NOMO-1 treated with dmso at 0.1 percent for 144 hours (cell line): ENCODE data around the gene RMI2.
"Not testable (repeated sequence)": the region's sequence is repeated elsewhere in the genome, so short reads cannot be mapped to it uniquely, and the experiment has no call there.

Experiments
- DNase-seq: peaks from one replicate; lab custom pipeline; 2025; ENCODE audit not compliant: unreplicated experiment; lab: John Stamatoyannopoulos, UW

The RMI2 gene

GRCh38 chr16:11345040-11345862 is at the start of gene RMI2:
Gene RMI2, plus strand, starts transcription at chr16:11345459. Its CDS starts 13 bp downstream, at chr16:11345472.
- DNase-seq: peak; percentile 96

- no peak for DNase-seq
Measured at GRCh38 chr16:11295672-11296071, 49.6 kb upstream of the RMI2 start.

DNA sequence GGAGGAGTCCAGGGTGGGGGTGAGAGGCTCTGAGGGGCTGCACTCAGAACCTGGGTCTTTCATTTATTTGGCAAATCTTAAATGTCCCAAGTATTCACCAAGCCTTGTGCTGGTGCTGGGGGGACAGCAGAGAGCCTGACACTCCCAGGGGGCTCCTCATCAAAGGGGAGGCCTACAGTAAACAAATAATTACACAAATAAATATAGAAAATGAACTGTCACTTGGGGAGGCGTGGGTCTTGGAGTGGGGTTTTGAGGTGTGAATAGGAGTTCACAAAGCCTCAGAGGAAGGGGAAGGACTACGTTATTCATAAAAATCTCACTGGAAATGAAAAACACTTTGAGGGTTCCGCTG is 48.9 kb upstream of the RMI2 start:
- no peak for DNase-seq

DNA sequence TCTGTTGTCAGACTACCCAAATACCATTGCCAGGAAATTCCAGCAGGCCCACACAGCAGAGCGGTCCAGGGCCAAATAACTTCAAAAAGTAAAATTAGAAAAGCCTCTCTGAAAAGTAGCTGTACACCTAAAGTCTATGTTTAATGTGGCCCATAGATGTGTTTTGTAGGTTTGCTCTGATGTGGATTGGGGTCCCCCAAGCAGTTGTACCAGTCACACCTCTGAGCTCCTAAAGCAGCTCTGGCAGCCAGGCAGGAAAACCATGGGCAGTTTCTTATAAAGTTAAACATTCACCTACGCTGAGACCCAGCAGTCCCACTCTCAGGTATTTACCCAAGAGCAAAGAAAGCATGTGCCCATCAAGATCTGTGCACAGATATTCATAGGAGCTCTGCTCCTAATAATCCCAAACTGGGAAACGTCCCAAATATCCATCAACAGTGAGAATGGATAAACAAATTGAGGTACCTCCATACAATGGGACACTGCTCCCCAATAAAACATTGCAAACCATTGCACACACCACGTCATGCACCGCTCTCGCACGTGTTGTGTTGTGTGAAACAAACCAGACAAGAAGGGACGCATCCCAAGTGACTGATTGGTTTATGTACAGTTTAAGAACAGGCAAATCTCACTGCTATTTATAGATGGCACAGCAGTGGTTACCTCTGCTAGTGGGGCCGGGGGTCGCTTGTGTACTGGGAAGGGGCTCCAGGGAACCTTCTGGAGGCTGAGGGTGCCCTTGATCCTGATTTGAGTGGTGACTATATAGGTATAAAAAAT is 48.4 kb upstream of the RMI2 start:
- no peak for DNase-seq

DNA sequence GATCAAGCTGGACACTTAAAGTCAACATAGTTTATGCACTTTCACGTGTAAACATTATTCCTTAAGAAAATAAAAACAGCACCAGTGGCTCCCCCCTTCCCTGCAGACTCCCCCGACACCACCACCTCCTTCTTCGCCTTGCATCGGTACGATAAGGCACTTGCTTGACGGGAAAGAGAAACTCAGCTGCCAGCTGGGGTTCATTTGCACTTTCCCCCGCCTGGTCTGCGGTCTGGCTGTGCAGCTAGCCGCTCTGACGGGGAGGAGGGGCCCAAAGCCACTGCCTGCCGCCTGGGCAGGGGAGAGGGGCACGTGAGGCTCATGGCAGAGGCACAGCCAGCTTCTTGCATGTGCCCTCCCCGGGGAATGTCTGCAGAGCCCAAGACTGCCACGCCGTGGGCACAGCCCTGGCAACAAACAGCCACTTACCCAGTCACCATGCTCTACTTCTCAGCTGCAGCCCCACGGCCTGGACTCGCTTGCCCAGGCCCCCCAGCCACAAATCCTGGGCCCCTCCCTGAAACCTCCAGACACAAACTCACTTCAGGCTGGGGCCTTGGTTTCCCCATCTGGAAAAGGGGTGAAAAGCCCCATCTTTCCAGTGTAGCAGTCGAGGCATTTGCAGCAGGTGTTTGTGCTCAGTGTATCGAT is 47.6 kb upstream of the RMI2 start:
- peak; percentile 64 for DNase-seq

GRCh38 chr16:11298143-11298900 is 46.9 kb upstream of the RMI2 start:
- no peak for DNase-seq

DNA sequence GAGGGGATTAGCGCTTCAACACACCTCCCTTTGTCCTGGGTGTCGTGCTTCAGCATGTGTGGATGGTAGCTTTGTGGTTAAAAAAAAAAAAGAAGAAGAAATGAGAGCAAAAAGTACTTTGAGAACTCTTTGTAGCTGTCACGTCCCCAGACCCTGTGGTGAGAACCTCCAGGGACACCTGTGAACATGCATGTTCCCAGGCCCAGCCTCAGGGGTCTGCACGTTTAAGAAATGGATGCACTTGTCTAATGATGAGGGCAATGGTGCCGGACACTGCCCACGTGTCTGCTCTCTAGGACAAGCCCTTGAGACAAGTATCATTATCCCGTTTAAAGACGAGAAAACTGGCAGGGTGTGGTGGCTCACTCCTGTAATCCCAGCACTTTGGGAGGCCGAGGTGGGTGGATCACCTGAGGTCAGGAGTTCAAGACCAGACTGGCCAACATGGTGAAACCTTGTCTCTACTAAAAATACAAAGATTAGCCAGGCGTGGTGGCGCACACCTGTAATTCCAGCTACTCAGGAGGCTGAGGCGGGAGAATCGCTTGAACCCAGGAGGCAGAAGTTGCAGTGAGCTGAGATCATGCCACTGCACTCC is 46.2 kb upstream of the RMI2 start:
- DNase-seq: not testable (repeated sequence)

DNA sequence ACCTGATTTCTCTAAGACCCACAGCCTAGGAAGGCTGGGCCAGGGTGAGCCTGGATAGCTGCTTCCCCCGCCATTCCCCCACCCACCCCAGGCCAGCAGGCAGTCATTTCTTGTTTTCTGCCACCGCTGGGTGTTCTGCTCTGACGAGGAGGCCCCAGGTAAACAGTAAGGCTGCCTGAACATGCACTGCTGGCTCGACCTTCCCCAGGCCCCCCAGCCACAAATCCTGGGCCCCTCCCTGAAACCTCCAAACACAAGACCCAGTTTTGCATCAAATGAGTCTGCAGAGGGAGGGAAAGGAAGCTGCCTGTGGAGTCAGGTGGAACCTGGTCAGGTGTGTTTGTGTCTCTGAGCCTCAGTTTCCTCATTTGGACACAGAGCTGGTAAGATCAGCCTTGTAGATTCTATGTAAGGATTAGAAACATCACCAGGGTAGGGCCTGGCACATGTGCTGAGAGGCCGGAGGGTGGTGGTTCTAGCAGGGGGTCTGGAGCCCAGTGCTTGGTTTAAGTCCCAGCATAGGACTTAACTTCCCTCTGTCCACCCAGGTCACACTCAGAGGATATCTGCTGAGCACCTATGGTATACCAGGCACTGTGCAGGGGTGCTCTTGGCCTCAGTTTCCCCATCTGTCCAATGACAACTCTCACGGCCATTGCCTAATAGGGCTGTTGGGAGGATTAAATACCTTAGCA is 45.2 kb upstream of the RMI2 start:
- DNase-seq: no peak

DNA sequence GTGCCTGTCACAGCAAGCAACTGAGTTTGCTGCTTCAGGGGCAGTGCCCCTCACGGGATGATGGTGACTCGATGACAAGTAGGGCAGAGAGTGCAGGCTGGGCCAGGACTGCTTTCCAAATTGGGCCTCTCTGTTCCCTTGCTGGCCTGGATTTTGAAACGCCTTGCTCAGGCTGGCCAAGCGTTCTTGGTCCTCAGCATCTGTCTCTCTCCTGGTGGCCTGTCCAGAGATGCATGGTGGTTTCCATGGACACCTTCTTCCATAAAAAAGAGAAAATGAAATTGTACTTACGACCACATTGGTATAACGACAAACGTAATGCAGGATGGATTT is 44.7 kb upstream of the RMI2 start:
- DNase-seq: no peak

DNA sequence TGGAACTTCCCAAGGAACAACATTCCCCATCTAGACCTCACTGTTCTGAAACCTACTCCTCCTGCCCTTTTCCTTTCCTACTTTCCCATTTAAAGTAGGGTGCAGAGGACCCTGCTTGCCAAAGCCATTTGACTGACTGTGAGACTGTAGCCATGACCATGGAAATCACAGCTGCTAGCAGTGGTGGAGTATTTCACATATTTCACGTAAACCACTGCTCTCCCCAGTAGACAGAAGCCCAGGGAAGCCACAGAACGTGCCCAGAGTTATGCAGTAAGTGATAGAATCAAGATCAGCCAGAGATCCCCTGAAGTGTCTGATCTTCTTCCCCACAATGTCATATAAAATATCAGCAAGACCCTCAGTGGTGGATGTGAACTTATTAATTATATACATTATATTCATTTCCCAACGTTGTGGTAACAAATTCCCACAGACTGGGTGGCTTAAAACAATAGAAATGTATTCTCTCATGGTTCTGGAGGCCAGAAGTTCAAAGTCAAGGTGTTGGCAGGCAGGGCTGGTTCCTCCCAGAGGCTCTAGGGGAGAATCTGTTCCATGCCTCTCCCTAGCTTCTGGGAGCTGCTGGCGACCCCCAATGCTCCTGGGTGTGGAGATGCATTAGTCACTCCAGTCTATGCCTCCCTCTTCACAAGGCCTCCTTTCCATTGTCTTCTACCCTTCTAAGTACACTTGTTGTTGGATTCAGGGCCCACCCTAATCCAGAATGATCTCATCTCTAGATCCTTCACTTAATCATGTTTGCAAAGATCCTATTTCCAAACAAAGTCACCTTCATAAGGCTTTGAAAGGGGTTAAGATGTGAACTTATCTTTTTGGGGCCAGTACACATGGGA is 43.4 kb upstream of the RMI2 start:
- DNase-seq: no peak

DNA sequence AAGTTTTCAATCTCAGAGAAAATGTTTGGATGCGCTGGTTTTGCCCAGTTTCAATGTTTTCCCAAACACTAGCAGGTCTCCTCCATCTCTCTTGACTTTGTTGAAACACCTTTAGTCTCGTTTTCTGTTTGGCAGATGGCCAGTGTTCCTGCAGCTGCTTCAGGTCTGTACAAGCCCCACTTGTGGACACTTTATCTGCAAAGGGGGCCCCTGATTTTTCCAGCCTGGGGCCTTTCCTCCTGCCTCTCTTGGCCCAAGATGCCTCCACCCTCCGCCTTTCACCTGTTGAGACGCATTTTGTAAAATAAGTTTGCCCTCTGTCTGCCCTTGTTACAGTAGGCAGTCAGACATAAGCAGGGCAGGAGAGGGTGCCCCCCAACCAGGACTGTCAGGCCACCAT is 42.3 kb upstream of the RMI2 start:
- no peak for DNase-seq

DNA sequence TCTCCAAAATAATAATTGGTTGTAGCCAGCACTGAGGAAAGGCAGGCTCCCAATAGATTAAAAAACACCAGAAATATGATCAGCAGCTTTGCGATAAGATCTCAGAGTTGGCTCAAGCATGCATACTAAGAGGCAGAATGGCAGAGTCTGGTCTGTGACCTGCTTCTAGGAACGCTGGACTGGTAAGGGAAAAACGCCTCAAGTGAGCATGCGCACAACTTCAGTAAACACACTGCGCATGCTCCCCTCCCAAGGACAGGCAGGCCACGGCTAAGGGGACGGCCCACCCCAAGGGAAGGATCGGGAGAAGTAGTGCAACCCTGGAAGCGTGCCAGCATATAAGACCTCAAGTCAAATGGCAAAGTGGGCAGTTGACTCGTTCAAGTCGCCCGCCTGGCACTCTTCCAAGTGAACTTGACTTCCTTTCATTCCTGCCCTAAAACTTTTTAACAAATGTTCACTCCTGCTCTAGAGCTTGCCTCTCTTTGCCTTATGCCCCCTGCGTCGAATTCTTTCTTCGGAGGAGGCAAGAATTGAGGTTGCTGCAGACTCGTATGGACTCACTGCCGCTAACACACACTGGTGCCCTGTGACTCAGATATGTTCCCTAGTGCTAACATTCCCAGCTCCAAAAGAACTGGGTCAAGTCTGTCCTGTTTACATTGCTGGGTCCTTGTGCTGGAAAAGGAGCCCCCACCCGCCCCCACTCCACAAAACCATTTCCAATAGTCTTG is 41.7 kb upstream of the RMI2 start:
- DNase-seq: no peak

- DNase-seq: no peak
Measured at GRCh38 chr16:11306381-11306780, 38.9 kb upstream of the RMI2 start.

- peak; percentile 93 for DNase-seq
Measured at GRCh38 chr16:11306997-11307638, 38.1 kb upstream of the RMI2 start.

- no peak for DNase-seq
Measured at GRCh38 chr16:11307639-11308492, 37.4 kb upstream of the RMI2 start.

- DNase-seq: no peak
Measured at GRCh38 chr16:11308493-11309283, 36.6 kb upstream of the RMI2 start.
